PC-9 (cell line): ENCODE measurements around the gene SLC28A1.

ENCODE experiments used
- CTCF ChIP-seq: fragments of 200-600 bp; sonication (generic); conservative IDR thresholded peaks from 2 replicates; pipeline ENCODE4 v1.6.1; 2017; ENCODE audit warnings: mixed run types, antibody characterized with exemption, mild to moderate bottlenecking, moderate library complexity
- EZH2 ChIP-seq: fragments of 200-600 bp; sonication (generic); IDR thresholded peaks from 2 replicates; pipeline ENCODE4 v1.8.0; 2017; ENCODE audit warnings: antibody characterized with exemption, low read depth

GRCh38 chr15:84874981-84875699, 9.3 kb upstream of the SLC28A1 start:
- TF ChIP-seq CTCF = no peak
- no peak for TF ChIP-seq EZH2
